Measurements from ENCODE around the gene CALHM5. TPM values are rescaled to one million over a fixed set of nuclear protein-coding genes. Genes with fewer than 3 reads are reported as not detected.

The CALHM5 gene
- total RNA-seq, 4 donors from 2014 or later, result 1.8 to 2.9 (median 2.4) TPM

GRCh38 chr6:116467514-116467913 lies 43.9 kb upstream of the CALHM5 start:
- intact Hi-C loops (cut with DNase I; ENCODE audit: low total_unique reads), result no loop called here
- Histone ChIP-seq H3K9me3 (no peaks in the 10 kb centered on the region), H3K27me3 (peaks cover 0 to 14% of the 10 kb centered on the region in 2 donors), H3K27ac (no peak overlapping the region), H3K4me1 (no peaks in the 10 kb centered on the region), H3K4me3 (no peak overlapping the region), H3K36me3 (no peaks in the 10 kb centered on the region)
- no peak for DNase-seq
- no peak for TF ChIP-seq POLR2A (IDR thresholded peaks at IDR 0.05)
- TF ChIP-seq CTCF (IDR thresholded peaks at IDR 0.05), result no peak

GRCh38 chr6:116468293-116468692 lies 43.1 kb upstream of the CALHM5 start:
- no peak overlapping the region for H3K4me3 ChIP-seq
- no peaks in the 10 kb centered on the region for H3K4me1 ChIP-seq
- intact Hi-C loops (cut with DNase I; ENCODE audit: low total_unique reads), result no loop called here

GRCh38 chr6:116471531-116471930 lies 39.9 kb upstream of the CALHM5 start:
- Histone ChIP-seq H3K4me3 (no peak overlapping the region), H3K9me3 (no peaks in the 10 kb centered on the region), H3K27me3 (no peaks in the 10 kb centered on the region), H3K27ac (no peak overlapping the region), H3K4me1 (no peaks in the 10 kb centered on the region), H3K36me3 (no peaks in the 10 kb centered on the region)
- TF ChIP-seq CTCF (IDR thresholded peaks at IDR 0.05) (no peak), POLR2A (IDR thresholded peaks at IDR 0.05) (no peak)
- intact Hi-C loops (cut with DNase I; ENCODE audit: low total_unique reads), result no loop called here
- DNase-seq, result no peak

More at GRCh38 chr6:116468293-116468692, 43.1 kb upstream of the CALHM5 start:
- Histone ChIP-seq H3K9me3 (no peaks in the 10 kb centered on the region), H3K27ac (no peak overlapping the region), H3K27me3 (peaks cover 0 to 6% of the 10 kb centered on the region in 2 donors), H3K36me3 (no peaks in the 10 kb centered on the region)
- DNase-seq, result no peak
- no peak for TF ChIP-seq POLR2A (IDR thresholded peaks at IDR 0.05)
- TF ChIP-seq CTCF (IDR thresholded peaks at IDR 0.05), result no peak

- H3K36me3 ChIP-seq, result no peaks in the 10 kb centered on the region
- no peaks in the 10 kb centered on the region for H3K27me3 ChIP-seq
- no peaks in the 10 kb centered on the region for H3K4me1 ChIP-seq
- DNase-seq, result no peak
- intact Hi-C loops (cut with DNase I; ENCODE audit: low total_unique reads), result no loop called here
- H3K4me3 ChIP-seq, result no peak overlapping the region
- H3K27ac ChIP-seq, result no peak overlapping the region
- H3K9me3 ChIP-seq, result no peaks in the 10 kb centered on the region
- no peak for TF ChIP-seq CTCF (IDR thresholded peaks at IDR 0.05)
- TF ChIP-seq POLR2A (IDR thresholded peaks at IDR 0.05), result no peak
Measured at GRCh38 chr6:116472706-116473105, 38.7 kb upstream of the CALHM5 start.

- TF ChIP-seq POLR2A (IDR thresholded peaks at IDR 0.05), result no peak
- TF ChIP-seq CTCF (IDR thresholded peaks at IDR 0.05), result no peak
- no peaks in the 10 kb centered on the region for H3K36me3 ChIP-seq
- H3K9me3 ChIP-seq, result no peaks in the 10 kb centered on the region
- no peaks in the 10 kb centered on the region for H3K27me3 ChIP-seq
- no peak overlapping the region for H3K4me3 ChIP-seq
- intact Hi-C loops (cut with DNase I; ENCODE audit: low total_unique reads), result no loop called here
- no peak overlapping the region for H3K27ac ChIP-seq
- H3K4me1 ChIP-seq, result no peaks in the 10 kb centered on the region
- DNase-seq, result no peak
Measured at GRCh38 chr6:116475141-116475540, 36.3 kb upstream of the CALHM5 start.
